Ishikawa (cell line): ENCODE results near the gene DLGAP4.

Experiments used
- CREB1 ChIP-seq: IDR thresholded peaks from 2 replicates; pipeline ENCODE4 v1.6.1; 2012; ENCODE audit warnings: low read depth
- MAX ChIP-seq: IDR thresholded peaks from 2 replicates; pipeline ENCODE4 v1.6.1; 2012
- RAD21 ChIP-seq: IDR thresholded peaks from 2 replicates; pipeline ENCODE4 v1.6.1; 2012; ENCODE audit warnings: low read depth
- TAF1 ChIP-seq: IDR thresholded peaks from 2 replicates; pipeline ENCODE4 v1.6.1; 2012; ENCODE audit warnings: low read depth, mild to moderate bottlenecking
- TCF12 ChIP-seq: IDR thresholded peaks from 2 replicates; pipeline ENCODE4 v1.6.1; 2012; ENCODE audit warnings: low read depth
- YY1 ChIP-seq: IDR thresholded peaks from 2 replicates; pipeline ENCODE4 v1.6.1; 2012; ENCODE audit warnings: low read depth
- ZBTB7A ChIP-seq: IDR thresholded peaks from 2 replicates; pipeline ENCODE4 v1.6.1; 2012; ENCODE audit warnings: low read depth
- TF ChIP-seq, protein P1 (sequence below): IDR thresholded peaks from 2 replicates; pipeline ENCODE4 v1.6.1; 2012

DNA sequence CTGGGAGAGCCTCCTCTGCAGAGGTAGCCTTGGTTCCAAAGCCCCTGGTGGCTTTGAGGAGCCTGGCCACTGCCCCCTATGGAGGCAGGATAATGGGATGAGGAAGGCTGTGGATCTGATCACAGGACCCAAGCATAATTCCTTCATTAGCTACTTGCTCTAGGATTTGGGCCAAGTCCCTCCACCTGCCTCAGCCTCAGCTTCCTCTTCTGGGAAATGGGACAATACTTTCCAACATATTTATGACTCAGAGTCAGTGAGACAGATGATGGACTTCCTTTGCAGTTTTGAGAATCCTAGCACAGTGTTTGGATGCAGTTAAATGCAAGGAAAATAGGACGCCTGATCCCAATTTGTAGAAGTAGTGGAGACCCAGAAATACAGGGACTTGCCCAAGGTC, 171.3 kb downstream of the DLGAP4 start:
- TF ChIP-seq ZBTB7A, result no peak
- no peak for TF ChIP-seq TCF12
- TF ChIP-seq RAD21, result no peak
- TF ChIP-seq, protein P1, sequence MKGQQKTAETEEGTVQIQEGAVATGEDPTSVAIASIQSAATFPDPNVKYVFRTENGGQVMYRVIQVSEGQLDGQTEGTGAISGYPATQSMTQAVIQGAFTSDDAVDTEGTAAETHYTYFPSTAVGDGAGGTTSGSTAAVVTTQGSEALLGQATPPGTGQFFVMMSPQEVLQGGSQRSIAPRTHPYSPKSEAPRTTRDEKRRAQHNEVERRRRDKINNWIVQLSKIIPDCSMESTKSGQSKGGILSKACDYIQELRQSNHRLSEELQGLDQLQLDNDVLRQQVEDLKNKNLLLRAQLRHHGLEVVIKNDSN, result no peak
- TF ChIP-seq YY1, result no peak
- no peak for TF ChIP-seq MAX
- no peak for TF ChIP-seq TAF1
- TF ChIP-seq CREB1, result no peak
